ENCODE measurements around the gene MKNK1.
"Not testable (repeated sequence)": the region's sequence is repeated elsewhere in the genome, so short reads cannot be mapped to it uniquely, and the experiment has no call there.

The MKNK1 gene

DNA sequence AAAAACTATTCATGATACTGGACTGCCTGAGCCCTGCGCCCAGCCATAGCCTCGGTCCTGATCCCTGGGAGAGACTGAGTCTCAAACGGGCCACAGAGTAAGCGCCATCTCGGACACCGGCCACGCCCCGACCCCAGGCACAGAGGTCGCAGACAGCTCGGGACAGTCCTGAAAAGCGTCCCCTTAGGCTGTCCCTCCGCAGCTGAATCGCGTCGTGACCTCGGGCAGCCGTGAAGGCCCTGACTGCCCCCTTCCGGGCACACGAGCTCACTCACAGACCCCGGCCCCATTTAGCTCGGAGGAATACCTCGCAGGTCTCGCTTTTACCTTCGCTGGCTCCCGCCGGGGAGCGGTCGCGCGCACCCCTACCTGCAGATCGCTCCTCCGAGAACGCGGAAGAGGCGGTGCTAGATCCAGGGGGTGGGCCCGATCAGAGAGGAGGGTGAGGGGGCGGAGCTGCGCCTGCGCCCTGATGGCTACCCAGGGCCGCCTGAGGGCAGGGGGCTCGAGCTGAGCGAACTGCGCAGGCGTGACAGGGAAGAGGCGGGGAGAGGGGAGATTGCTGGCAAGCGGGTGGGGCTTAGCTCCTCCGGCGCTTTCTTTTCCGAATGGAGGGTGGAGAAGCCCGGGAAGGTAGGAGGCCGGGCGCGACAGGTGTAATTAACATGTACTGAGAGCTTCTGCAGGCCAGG lies at the start of gene MKNK1:
MKNK1 (minus strand) TSS at position 411 of the 692 bp plus-strand sequence. CDS start 20,941 bp downstream, outside the sequence.
- DNase-seq = peak; percentile 99

- DNase-seq = no peak
Observed at GRCh38 chr1:46653405-46653958, 49.4 kb upstream of the MKNK1 start.

DNA sequence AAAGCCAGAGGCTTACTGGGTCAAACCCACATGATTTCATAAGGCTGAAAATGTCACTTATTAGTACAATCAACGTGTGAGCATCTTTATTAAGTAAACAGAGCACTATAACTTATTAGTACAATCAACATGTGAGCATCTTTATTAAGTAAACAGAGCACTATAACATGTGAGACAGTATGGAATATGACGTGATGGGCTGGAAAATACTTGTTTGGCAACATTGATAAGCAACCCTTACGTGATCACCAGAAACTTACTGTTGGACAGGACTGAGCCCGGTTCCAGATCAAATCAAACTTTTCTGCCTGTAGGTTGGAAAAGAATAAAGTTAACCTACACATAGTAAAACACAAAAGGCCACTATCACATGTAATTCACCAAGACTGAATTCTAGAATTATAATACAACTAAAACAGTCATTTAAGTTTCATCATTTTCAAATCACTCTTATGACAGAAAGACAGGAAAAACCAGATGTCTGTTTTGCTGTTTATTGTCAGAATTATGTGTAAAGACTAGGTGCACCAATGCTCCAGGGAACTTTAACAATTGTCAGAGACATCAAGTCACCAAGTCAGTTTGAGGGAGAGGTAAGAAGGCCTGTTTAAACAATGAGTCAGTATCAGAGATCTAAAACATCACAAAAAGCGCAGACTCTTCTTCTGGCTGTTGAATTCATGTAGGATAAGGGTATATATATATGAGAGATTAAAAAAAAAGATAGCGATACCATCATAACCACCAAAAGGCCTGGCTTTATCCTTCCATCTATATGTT lies 48.4 kb upstream of the MKNK1 start:
- DNase-seq = no peak

GRCh38 chr1:46651152-46651551 lies 47.1 kb upstream of the MKNK1 start:
- DNase-seq = not testable (repeated sequence)

DNA sequence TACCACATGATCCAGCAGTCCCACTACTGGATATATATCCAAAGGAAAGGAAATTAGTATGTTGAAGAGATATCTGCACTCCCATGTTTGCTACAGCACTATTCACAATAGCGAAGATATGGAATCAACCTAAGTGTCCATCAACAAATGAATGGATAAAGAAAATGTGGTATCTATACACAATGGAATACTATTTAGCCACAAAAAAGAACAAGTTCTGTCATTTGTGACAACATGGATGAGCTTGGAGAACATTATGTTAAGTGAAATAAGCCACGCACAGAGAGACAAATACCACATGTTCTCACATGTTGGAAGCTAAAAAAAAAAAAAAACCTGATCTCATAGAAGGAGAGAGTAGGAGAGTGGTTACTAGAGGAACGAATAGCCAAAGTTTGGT lies 46.4 kb upstream of the MKNK1 start:
- DNase-seq = no peak

DNA sequence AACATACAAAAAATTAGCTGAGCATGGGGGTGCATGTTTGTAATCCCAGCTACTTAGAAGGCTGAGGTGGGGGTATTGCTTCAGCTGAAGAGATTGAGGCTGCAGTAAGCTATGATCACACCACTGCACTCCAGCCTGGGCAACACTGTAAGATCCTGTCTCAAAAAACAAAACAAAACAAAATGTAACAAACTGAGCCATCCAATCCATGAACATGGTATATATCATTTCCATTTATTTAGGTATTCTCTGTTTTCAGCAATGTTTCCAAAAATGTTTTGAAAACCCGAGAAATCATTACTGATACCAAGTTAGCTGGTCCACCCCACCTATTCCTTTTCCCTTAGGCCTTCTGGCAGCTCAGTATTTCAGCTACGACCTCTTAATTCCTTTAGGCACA lies 45.7 kb upstream of the MKNK1 start:
- DNase-seq = no peak

GRCh38 chr1:46647611-46648010 lies 43.5 kb upstream of the MKNK1 start:
- peak; percentile 20 for DNase-seq

DNA sequence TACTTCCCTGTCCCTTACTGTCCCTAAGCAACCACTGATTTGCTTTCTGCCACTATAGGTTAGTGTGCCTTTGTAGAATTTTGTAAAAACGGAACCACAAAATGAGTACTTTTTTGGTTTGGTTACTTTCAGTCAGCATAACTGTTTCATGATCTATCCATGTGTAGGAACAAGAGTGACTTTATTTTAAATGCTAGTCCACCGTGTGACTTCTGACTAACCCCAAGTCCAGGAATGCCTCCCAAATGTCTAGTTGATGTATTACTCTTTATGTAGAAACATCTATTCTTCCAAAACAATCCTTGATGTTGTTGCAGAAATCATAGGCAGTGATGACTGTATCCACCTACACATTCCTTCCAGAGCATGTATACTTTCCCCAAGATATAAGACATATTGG lies 42.8 kb upstream of the MKNK1 start:
- peak; percentile 9 for DNase-seq

GRCh38 chr1:46646331-46646730 lies 42.3 kb upstream of the MKNK1 start:
- DNase-seq = no peak

DNA sequence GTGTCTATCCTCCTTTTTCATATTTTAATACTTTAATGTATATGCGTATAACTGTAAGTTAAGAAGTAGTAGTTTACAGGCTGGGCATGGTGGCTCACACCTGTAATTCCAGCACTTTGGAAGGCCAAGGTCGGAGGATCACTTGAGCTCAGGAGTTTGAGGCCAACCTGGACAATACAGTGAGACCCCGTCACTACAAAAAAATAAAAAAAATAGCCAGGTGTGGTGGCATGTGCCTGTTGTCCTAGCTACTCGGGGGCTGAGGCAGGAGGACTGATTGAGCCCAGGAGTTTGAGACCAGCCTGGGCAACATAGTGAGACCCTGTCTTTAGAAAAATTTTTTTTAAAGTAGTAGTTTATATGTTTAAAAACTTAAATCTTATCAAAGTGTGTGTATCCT lies 41.7 kb upstream of the MKNK1 start:
- DNase-seq = no peak

DNA sequence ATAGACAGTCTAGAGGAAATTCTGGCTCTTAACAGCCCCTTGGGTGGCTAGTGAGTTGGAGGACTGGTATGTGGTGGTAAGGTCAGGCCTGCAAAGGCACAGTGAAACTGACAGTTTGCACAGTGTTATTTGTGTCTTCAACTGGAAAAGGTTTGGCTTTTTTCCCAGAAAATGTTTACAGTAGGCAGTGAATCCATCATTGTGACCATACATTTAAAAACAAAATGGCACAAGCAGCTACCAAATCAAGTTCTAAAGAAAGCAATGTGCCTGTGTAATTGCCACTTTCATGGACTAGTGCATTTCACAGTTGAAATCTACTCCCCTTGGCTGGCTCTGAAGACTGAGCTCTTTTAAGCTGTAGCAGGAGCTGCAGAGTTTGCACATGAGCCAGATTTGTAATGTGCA lies 39.3 kb upstream of the MKNK1 start:
- no peak for DNase-seq

DNA sequence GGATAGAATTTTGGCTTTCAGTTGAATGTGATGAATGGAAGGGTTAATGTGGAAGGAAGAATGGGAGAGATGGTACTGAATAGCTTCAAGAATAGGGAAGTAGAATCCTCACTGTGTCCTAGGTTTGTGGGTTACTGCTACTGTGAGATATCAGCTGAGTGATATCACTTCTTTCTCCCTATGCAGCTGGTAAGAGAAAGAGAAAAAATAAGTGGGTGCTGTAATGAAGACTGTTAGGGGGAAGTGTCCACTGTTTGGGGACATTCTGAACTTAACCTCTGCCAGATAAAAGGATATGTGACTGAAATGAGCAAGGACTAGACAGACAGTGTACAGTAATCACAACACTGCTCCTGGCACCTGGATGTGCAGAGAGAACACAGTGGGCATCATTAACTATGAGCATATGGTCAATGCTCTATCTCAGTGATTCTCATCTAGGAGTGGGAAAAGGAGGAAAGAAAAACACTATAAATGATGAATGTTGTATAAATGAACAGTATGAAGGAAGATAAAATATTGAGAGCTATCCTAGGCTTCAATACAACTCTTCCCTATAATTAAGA lies 38.1 kb upstream of the MKNK1 start:
- DNase-seq = no peak

DNA sequence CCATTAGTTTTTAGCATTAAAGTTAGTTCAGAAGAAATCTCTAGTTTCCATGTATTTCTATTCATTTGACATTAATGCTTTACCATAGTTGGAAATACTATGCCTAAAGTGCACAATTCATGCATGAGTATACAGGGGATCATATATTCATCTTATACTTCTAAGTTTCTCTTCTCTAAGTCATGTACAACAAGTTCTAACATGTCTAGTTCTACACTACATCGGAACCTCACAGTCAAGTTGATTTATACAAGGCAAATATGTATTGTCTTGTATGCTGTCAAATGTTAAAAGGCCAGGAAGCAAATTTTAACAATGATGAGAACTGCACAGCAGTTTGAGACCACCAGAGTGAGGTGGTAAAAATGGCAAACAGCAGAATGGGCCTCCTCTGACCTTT lies 35.5 kb upstream of the MKNK1 start:
- DNase-seq = no peak

- DNase-seq = no peak
Observed at GRCh38 chr1:46638921-46639320, 34.9 kb upstream of the MKNK1 start.

DNA sequence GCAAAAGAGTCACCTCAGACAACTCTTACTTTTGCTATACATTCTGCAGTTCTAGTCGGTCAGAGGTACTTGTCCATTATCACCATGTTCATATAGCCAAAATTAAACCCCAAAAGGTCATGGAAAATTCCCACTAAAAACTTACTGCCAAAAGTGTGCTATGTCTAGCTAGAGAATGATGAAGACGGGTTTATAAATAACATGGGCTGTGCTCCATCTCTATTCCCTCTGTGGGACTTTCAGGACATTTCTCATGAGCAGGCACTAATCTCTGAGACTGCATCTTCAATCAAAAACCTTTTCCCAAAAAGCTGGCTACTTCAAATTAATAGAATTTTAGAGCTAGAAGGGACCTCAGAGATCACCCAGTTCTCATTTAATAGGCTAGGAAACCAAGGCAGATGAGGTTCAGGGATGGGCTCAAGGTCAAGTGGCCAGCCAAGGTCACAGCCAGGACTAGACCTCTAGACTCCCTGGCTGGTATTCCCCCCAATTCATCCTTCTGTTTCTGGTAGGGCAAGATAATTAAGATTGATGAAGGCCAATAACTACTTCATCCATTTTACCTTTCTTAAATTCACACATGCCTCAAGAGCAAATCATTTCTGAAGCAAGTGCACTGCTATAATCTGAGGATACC lies 33.5 kb upstream of the MKNK1 start:
- DNase-seq = no peak

- no peak for DNase-seq
Observed at GRCh38 chr1:46635205-46635604, 31.1 kb upstream of the MKNK1 start.

- DNase-seq = no peak
Observed at GRCh38 chr1:46630719-46631118, 26.7 kb upstream of the MKNK1 start.

DNA sequence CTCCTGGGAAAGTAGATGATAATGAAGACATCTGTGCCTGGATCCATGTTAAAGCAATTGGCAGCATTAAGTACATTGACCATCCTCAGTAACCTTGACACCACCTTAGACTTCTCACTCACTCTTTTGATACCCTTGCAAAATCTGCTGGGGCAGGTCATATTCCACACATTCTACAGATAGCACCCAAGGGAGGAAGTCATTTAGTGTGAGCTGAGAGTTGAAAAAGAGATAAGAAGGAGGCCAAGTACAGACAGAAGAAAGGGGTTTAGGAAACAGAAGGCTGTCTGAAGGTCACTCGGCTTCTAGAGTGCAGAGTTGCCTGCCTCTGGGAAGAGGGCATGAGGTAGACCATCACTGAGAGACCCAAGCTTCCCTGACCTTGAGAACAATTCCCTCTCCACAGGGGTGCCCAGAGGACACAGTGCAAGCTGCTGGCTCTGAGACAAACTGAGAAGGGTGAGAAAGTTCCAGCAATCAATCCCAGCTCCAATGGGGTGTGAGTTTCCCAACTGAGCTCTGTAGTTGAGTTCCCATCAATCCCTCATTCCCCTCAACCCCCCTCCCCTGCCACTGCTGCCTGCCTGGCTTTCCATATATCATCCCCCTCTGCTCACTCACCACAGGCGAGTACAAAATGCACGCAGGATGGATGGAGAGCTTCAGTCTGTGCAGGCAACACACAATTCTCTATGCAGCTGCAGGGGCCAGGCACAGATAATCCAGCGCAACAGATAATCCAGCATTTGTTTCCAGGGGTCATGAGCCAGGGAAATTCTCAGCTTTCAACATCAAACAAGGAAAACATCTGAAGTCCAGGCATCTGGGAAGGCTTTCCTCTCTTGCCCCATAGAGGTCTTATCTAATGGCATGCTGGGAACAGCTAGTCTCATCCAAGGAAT lies 19.9 kb upstream of the MKNK1 start:
- DNase-seq = no peak

DNA sequence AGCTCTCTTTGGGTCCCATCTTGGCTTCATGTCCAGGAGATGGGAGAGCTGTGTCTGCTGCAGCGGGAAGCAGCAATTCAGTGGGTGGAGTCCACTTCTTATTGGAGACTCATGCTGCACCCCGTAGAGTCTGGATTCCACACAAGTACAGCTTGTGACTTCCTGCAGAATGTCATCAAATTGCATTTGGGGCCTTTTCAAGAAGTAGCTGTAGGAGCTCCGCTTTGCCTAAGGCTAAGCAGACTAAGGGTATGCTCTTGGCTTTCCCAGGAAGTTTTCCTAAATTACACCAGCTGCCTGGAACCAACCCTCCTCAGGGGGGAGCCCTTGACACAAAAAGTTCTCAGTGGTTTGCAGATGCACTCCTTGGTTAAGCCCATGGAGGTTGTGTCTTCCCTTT lies 18.3 kb upstream of the MKNK1 start:
- no peak for DNase-seq

- DNase-seq = no peak
Observed at GRCh38 chr1:46621930-46622329, 17.9 kb upstream of the MKNK1 start.

GRCh38 chr1:46619656-46620258 lies 15.7 kb upstream of the MKNK1 start:
- DNase-seq = no peak
